GM12865 (cell line): ENCODE data around the gene KPNA6.

ENCODE experiments used
- DNase-seq: peaks from one replicate; pipeline ENCODE4 v3.0.0; 2010; ENCODE audit warnings: low read depth
- H3K4me3 ChIP-seq: 2 replicates; pipeline ENCODE4 v1.5.1; 2011; ENCODE audit warnings: mild to moderate bottlenecking, low read depth, low read length, control low read depth
- TF ChIP-seq, protein P1 (sequence below): IDR thresholded peaks from 2 replicates; pipeline ENCODE4 v1.5.1; 2011; ENCODE audit warnings: low read length, control low read depth, low read depth, inconsistent platforms; ENCODE audit not compliant: insufficient read depth; ENCODE audit errors: missing control alignments

The KPNA6 gene

DNA sequence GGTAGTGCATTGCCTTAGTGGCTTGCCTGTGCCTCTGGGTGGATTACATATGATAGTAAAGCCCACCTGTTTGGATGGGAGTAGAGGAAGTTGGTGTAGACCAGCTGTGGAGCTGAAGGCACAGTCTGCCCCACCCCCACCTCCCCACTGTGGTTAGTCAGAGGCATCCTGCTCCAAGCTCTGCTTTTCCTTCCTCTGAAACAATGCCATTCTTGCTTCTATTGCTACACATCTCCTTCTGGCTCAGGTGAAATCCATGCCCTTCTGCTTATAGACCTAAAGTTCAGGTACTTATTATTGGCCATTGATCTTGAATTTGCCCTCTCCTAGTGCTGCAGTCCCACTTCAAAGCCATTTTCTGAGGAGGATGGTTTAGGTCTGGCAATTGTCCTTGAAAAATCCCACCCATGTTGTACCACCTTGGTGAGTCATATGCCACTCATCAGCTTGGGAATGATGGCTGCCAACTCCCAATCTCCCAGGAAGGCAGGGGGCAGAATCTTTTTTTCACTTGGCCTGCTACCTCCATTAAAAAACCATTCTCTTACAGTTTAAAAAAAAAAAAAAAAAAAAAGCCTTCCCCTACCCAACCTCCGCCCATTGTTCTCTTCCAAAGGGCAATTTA, 64.9 kb downstream of the KPNA6 start:
- no peak for DNase-seq
- no peak overlapping the region for H3K4me3 ChIP-seq

DNA sequence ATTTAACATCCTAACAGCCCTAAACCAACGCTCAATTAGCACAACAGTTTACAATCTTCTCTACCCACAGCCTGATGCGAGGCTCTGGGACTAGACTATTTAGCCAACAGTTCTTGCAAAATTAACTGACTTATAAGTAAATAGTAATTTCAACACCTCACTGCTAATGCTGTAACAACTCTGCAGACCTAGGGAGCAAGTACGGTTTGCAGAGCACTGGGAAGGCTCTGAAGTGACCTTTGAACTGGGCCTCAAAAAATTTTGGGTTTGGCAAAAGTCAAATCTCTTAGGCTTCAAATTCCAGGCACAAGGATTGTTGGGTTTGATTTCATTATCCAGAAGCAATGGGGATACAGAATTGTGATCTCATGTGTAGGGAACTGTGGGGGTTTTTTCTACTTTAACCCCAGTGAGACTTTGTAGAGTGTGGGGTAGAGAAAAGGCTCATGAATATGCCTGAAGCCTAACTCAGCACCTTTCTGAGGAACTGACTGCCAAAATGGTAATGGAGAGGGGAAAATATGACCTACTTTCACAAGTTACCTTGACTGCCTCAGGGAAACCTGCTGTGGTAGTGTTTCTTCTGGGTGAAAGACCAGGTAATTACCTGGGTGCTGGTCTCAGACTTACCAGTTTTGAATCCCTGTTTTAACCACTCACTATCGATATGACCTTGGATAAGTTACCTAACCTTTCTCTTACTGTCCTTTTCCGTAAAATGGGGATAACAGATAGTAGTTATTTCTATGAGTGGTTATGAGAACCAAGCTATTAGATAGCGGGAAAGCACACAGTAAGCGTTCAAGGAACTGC, 70.7 kb downstream of the KPNA6 start:
- no peak for DNase-seq
- TF ChIP-seq, protein P1, sequence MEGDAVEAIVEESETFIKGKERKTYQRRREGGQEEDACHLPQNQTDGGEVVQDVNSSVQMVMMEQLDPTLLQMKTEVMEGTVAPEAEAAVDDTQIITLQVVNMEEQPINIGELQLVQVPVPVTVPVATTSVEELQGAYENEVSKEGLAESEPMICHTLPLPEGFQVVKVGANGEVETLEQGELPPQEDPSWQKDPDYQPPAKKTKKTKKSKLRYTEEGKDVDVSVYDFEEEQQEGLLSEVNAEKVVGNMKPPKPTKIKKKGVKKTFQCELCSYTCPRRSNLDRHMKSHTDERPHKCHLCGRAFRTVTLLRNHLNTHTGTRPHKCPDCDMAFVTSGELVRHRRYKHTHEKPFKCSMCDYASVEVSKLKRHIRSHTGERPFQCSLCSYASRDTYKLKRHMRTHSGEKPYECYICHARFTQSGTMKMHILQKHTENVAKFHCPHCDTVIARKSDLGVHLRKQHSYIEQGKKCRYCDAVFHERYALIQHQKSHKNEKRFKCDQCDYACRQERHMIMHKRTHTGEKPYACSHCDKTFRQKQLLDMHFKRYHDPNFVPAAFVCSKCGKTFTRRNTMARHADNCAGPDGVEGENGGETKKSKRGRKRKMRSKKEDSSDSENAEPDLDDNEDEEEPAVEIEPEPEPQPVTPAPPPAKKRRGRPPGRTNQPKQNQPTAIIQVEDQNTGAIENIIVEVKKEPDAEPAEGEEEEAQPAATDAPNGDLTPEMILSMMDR = no peak
- H3K4me3 ChIP-seq = peak overlapping the region; percentile 90

More for the DNA sequence above, 64.9 kb downstream of the KPNA6 start:
- TF ChIP-seq, protein P1 = no peak

DNA sequence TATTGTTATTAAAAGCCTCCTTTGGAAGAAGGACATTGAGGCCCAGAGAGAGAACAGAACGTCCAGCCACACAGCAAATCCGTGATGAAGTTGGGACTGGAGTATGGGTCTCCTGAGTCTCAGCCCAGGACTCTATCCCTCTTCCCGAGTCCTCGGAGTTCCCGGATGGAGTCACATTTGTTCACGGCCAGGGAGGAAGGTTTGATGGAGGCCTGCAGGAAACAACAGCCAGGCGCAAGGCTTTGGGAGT, 71.3 kb downstream of the KPNA6 start:
- no peak for DNase-seq
- H3K4me3 ChIP-seq = peak overlapping the region; percentile 90
- TF ChIP-seq, protein P1 = no peak

DNA sequence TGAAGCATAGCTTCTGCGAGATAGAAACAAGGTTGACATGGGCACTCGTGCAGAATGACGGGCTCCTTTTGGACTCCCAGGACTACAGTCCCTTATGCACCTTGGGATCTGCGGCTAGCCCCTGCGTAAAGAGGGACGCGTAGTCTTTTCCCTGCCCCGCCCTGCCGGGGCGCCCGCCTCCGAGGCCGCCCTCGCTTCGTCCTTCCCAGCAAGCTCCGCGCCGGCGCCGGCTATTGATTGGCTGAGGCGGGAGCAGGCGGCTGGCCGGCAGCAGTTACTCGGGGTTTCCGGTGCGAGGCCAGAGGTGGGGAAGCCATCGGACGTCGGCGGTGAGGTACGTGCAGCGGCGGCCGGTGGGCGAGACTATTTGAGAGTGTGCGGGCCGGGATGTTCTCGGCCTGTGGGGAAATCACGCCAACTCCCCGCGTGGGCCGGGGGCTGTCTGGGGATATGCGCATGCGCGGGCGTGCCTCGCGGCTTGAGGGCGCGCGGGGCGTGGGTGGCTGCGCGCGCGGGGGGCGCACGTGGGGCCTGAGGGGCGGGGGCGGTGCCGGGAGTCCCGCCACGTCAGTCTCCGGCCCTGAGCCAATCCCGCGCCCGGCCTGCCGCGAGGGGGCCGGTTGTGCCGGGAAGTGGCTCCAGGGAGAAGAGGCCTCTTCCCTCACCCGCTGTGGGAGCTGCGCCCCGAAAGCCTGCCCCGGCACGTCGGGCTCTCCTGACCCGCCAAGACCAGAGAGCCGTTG, 71.8 kb downstream of the KPNA6 start, which contains the start of gene TXLNA:
Gene TXLNA, plus strand, starts transcription at position 233 of the 743 bp plus-strand sequence. CDS start 671 bp downstream, outside the sequence.
- TF ChIP-seq, protein P1 = no peak
- DNase-seq = peak; percentile 96
- peak within 1 kb of the TSS; percentile 90 for H3K4me3 ChIP-seq

DNA sequence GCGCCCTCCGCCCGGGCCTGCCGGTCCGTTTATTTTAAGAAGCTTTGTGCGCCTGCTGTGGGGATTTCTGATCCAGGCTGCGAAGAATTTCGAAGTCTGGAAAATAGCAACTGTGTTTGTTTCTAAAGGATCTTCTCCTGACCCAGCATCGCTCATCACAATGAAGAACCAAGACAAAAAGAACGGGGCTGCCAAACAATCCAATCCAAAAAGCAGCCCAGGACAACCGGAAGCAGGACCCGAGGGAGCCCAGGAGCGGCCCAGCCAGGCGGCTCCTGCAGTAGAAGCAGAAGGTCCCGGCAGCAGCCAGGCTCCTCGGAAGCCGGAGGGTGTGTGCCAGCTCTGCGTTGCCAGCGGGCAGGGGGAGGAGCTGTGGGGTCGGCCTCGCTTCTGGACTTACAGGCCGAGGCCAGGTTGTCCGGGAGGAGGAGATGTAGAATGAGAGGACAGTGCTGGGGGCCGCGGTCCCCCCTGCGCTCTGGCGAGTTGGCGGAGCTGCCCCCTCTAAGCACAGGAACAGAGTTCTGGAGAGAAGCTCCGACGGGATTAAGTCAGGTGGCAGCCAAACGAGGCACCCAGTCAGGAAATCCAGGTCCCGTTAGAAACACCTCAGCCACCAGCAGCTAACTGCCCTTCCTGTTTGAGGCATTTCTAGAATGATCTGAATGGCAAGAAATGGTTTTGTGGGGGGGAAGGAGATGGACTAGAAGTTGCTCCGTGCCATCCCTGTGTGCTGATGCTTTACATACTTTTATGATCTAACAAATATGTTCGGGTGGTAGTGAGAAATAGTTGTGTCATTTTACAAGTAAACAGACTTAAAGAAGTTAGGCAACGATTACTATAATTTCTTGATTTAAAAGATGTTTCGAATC, 72.6 kb downstream of the KPNA6 start:
- H3K4me3 ChIP-seq = peak overlapping the region; percentile 90
- peak; percentile 59 for DNase-seq
- TF ChIP-seq, protein P1 = no peak

DNA sequence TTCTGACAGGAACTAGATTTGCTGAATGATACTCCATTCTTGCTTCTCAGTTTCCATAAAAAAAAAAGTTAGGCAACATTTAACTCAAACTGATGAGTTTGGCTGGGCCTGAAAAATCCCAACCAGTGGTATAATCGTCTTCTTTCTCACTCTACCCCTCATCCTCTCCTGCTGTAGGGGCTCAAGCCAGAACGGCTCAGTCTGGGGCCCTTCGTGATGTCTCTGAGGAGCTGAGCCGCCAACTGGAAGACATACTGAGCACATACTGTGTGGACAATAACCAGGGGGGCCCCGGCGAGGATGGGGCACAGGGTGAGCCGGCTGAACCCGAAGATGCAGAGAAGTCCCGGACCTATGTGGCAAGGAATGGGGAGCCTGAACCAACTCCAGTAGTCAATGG, 73.2 kb downstream of the KPNA6 start:
- peak overlapping the region; percentile 90 for H3K4me3 ChIP-seq
- TF ChIP-seq, protein P1 = no peak
- DNase-seq = no peak
